ENCODE measurements around the gene TIPIN. TPM values are rescaled to one million over a fixed set of nuclear protein-coding genes. Genes with fewer than 3 reads are reported as not detected.
"Not testable (repeated sequence)": the region's sequence is repeated elsewhere in the genome, so short reads cannot be mapped to it uniquely, and the experiment has no call there.

TIPIN gene
- polyA plus RNA-seq, 2 of the 4 experiments (the other 2 are of a cell fraction): 28.4 to 37.4 TPM

DNA sequence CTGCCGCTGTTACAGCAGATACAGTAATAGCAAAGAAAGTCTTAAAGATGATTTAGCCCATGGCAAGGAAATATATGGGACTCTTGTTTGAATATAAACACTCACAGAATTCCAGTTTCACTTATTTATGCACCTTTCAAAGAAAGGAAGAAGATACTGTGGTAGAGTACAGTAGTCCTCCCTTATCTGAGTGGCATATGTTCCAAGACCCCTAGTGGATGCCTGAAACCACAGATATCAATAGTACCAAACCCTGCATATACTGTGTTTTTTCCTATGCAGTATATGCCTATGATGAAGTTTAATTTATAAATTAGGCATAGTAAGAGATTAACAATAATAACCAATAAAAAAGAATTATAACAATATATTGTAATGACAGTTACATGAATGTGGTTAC is 38.4 kb upstream of the TIPIN start:
- FAIRE-seq (no peak), ATAC-seq (peak in 1 of 2 experiments; percentile 74; a peak in 3 of 6 replicates), DNase-seq (ENCODE audit: low read depth in 1 of 2, low spot score in 1 of 2) (no peak)
- ChIA-PET POLR2A (no interaction called here), CTCF (interaction anchor here (0.7 to 0.9 kb wide), 2 partner anchors 29 to 39 kb away, joined by 3 to 4 read pairs; no protein-coding TSS in a partner anchor)
- peaks cover 11% of the 10 kb centered on the region; the same call in 2 of the 3 replicates for H3K4me1 ChIP-seq
- WGBS (ENCODE audit: missing lambda C conversion rate): 97% methylated on average over 1 of the region's 1 CpG
- TF ChIP-seq PHF8 (IDR thresholded peaks at IDR 0.05; ENCODE audit: borderline replicate concordance, low read depth) (no peak), ZSCAN20 (CRISPR knock-in tag; IDR thresholded peaks at IDR 0.05) (no peak)
- no peak overlapping the region for H3K4me3 ChIP-seq
- no peaks in the 10 kb centered on the region for H3K9me3 ChIP-seq
- no peak overlapping the region for H3K27ac ChIP-seq
- no peak overlapping the region for H3K4me2 ChIP-seq

DNA sequence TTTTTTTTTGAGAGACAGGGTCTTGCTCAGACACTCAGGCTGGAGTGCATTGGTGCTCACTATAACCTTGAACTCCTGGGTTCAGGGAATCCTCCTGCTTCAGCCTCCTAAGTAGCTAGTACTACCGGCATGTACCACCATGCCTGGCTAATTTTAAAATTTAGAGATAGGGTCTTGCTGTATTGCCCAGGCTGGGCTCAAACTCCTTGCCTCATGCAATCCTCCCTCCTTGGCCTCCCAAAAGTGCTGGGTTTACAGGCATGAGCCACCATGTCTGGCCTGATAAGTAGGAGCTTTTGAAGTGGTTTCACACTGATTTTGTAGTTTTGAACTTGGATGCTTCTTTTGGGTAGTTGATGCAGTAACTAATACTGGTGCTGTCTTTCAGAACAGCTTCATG is 38.0 kb upstream of the TIPIN start:
- no peak overlapping the region for H3K4me3 ChIP-seq
- peaks cover 15% of the 10 kb centered on the region; the same call in 2 of the 3 replicates for H3K4me1 ChIP-seq
- ATAC-seq (no peak), DNase-seq (ENCODE audit: low read depth in 1 of 2, low spot score in 1 of 2) (no peak), FAIRE-seq (no peak)
- no peak overlapping the region for H3K27ac ChIP-seq
- 92% methylated on average over 1 of the region's 1 CpG for WGBS (ENCODE audit: missing lambda C conversion rate)
- TF ChIP-seq CBX2 (IDR thresholded peaks at IDR 0.05; ENCODE audit: borderline replicate concordance, low read depth) (no peak), EHF (CRISPR knock-in tag; IDR thresholded peaks at IDR 0.05) (no peak), MAZ (IDR thresholded peaks at IDR 0.05; ENCODE audit: borderline replicate concordance, low read depth, low read length) (no peak), RNF2 (IDR thresholded peaks at IDR 0.05; ENCODE audit: borderline replicate concordance, low read depth) (no peak), RARB (CRISPR knock-in tag; IDR thresholded peaks at IDR 0.05) (no peak), RCOR1 (IDR thresholded peaks at IDR 0.05; ENCODE audit: low read depth, low read length) (no peak)
- TF ChIP-seq, protein P1, sequence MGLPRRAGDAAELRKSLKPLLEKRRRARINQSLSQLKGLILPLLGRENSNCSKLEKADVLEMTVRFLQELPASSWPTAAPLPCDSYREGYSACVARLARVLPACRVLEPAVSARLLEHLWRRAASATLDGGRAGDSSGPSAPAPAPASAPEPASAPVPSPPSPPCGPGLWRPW (IDR thresholded peaks at IDR 0.05): no peak
- TF ChIP-seq, protein P2, sequence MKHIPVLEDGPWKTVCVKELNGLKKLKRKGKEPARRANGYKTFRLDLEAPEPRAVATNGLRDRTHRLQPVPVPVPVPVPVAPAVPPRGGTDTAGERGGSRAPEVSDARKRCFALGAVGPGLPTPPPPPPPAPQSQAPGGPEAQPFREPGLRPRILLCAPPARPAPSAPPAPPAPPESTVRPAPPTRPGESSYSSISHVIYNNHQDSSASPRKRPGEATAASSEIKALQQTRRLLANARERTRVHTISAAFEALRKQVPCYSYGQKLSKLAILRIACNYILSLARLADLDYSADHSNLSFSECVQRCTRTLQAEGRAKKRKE (CRISPR knock-in tag; IDR thresholded peaks at IDR 0.05; ENCODE audit: low read depth): no peak
- TF ChIP-seq, protein P3, sequence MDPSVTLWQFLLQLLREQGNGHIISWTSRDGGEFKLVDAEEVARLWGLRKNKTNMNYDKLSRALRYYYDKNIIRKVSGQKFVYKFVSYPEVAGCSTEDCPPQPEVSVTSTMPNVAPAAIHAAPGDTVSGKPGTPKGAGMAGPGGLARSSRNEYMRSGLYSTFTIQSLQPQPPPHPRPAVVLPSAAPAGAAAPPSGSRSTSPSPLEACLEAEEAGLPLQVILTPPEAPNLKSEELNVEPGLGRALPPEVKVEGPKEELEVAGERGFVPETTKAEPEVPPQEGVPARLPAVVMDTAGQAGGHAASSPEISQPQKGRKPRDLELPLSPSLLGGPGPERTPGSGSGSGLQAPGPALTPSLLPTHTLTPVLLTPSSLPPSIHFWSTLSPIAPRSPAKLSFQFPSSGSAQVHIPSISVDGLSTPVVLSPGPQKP (IDR thresholded peaks at IDR 0.05; ENCODE audit: low read depth, low read length): no peak
- TF ChIP-seq, protein P4, sequence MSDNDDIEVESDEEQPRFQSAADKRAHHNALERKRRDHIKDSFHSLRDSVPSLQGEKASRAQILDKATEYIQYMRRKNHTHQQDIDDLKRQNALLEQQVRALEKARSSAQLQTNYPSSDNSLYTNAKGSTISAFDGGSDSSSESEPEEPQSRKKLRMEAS (IDR thresholded peaks at IDR 0.05): no peak
- POLR2A ChIA-PET: no interaction called here
- CTCF ChIA-PET: interaction anchor here (0.9 kb wide), 1 partner anchor 29 kb away, joined by 4 read pairs; no protein-coding TSS in a partner anchor
- H3K4me2 ChIP-seq: no peak overlapping the region
- H3K9me3 ChIP-seq: no peaks in the 10 kb centered on the region

DNA sequence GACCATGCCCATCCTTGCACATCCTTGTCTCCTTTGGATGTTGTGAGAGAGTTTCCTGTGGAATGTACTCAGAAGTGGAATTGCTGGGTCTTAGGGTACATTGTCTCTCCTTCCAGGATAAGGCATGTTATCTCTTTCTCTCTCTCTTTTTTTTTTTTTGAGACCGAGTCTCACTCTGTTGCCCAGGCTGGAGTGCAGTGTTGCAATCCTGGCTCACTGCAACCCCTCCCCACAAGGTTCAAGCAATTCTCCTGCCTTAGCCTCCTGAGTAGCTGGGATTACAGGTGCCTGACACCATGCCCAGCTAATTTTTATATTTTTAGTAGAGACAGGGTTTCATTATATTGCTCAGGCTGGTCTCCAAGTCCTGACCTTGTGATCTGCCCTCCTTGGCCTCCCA is 36.6 kb upstream of the TIPIN start:
- DNase-seq (ENCODE audit: low read depth in 1 of 2, low spot score in 1 of 2); FAIRE-seq; H3K4me3 ChIP-seq; ATAC-seq; H3K4me2 ChIP-seq; POLR2A ChIA-PET; H3K9me3 ChIP-seq; H3K27ac ChIP-seq: not testable (repeated sequence)
- CTCF ChIA-PET: interaction anchor here (0.7 to 1.5 kb wide), 2 partner anchors 101 to 105 kb away, joined by 3 to 4 read pairs; partner anchors contain the start of gene SNAPC5
- 93% methylated on average over 1 of the region's 1 CpG for WGBS (ENCODE audit: missing lambda C conversion rate)
- H3K4me1 ChIP-seq: peaks cover 22% of the 10 kb centered on the region

DNA sequence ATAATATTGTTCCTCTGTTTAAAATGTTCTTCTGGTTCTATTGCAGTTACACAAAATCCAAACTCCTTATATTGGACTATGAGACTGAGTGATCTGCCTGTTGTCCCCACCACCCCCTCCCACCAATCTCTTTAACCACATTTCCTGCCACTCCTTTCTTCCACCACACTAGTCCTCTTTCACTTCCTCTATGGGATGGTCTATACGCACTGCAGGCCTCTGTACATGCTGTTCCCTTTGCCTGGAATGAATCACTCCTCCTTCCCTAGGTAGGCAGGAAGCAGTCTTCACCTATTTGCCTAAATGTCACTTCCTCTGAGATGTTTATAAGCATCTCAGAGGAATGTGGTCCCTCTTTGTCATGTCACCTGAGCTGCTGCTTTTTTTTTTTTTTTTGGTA is 34.2 kb upstream of the TIPIN start:
- POLR2A ChIA-PET: no interaction called here
- no peak overlapping the region for H3K4me2 ChIP-seq

More for the DNA sequence above, 34.2 kb upstream of the TIPIN start:
- H3K9me3 ChIP-seq: no peaks in the 10 kb centered on the region
- no peak for DNase-seq (ENCODE audit: low read depth in 1 of 2, low spot score in 1 of 2)
- 78% methylated on average over 1 of the region's 1 CpG for WGBS (ENCODE audit: missing lambda C conversion rate)
- no peak for TF ChIP-seq ZC3H11A (IDR thresholded peaks at IDR 0.05)
- no peak for TF ChIP-seq MAZ (IDR thresholded peaks at IDR 0.05; ENCODE audit: borderline replicate concordance, low read depth, low read length)
- TF ChIP-seq CBX2 (IDR thresholded peaks at IDR 0.05; ENCODE audit: borderline replicate concordance, low read depth): no peak
- TF ChIP-seq, protein P5, sequence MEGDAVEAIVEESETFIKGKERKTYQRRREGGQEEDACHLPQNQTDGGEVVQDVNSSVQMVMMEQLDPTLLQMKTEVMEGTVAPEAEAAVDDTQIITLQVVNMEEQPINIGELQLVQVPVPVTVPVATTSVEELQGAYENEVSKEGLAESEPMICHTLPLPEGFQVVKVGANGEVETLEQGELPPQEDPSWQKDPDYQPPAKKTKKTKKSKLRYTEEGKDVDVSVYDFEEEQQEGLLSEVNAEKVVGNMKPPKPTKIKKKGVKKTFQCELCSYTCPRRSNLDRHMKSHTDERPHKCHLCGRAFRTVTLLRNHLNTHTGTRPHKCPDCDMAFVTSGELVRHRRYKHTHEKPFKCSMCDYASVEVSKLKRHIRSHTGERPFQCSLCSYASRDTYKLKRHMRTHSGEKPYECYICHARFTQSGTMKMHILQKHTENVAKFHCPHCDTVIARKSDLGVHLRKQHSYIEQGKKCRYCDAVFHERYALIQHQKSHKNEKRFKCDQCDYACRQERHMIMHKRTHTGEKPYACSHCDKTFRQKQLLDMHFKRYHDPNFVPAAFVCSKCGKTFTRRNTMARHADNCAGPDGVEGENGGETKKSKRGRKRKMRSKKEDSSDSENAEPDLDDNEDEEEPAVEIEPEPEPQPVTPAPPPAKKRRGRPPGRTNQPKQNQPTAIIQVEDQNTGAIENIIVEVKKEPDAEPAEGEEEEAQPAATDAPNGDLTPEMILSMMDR (IDR thresholded peaks at IDR 0.05): no peak
- no peak for TF ChIP-seq EHMT2 (IDR thresholded peaks at IDR 0.05; ENCODE audit: low read depth)
- no peak for TF ChIP-seq EP300 (IDR thresholded peaks at IDR 0.05)
- H3K4me3 ChIP-seq: no peak overlapping the region
- H3K27ac ChIP-seq: no peak overlapping the region; a peak in 1 of 6 replicates
- no peak for FAIRE-seq
- ATAC-seq: no peak
- peaks cover 26% of the 10 kb centered on the region for H3K4me1 ChIP-seq
- CTCF ChIA-PET: interaction anchor here (0.7 kb wide), 1 partner anchor 16 kb away, joined by 3 read pairs; no protein-coding TSS in a partner anchor
